ENCODE measurements around the gene NUTM1.
"Not testable (repeated sequence)": the region's sequence is repeated elsewhere in the genome, so short reads cannot be mapped to it uniquely, and the experiment has no call there.

GRCh38 chr15:34381829-34382521 lies 38.9 kb downstream of the NUTM1 start:
- TF ChIP-seq HOXB5 (CRISPR knock-in tag; IDR thresholded peaks at IDR 0.05); CEBPB (IDR thresholded peaks at IDR 0.05): not testable (repeated sequence)
